SK-N-SH treated with all-trans-retinoic acid at 6 μM for 48 hours (cell line): Measurements from ENCODE around the gene GCN1.

ENCODE experiments used
- GLIS3 ChIP-seq: fragments of 250-450 bp; sonication (Bioruptor Pico); IDR thresholded peaks from 2 replicates; pipeline ENCODE4 v1.5.0; 2020; ENCODE audit warnings: mild to moderate bottlenecking, moderate library complexity
- PATZ1 ChIP-seq: fragments of 250-450 bp; sonication (Bioruptor Pico); IDR thresholded peaks from 2 replicates; pipeline ENCODE4 v1.8.0; 2020; ENCODE audit warnings: mild to moderate bottlenecking, moderate library complexity, borderline replicate concordance
- RARB ChIP-seq: fragments of 250-450 bp; sonication (Bioruptor Pico); IDR thresholded peaks from 2 replicates; pipeline ENCODE4 v1.8.0; 2021; ENCODE audit warnings: mild to moderate bottlenecking, moderate library complexity

- TF ChIP-seq RARB (CRISPR knock-in tag) = no peak
- no peak for TF ChIP-seq GLIS3 (CRISPR knock-in tag)
- no peak for TF ChIP-seq PATZ1 (CRISPR knock-in tag)
Observed at GRCh38 chr12:120130011-120130410, 64.5 kb downstream of the GCN1 start.
